ENCODE data around the gene MET.
"Not testable (repeated sequence)": the region's sequence is repeated elsewhere in the genome, so short reads cannot be mapped to it uniquely, and the experiment has no call there.

The MET gene

DNA sequence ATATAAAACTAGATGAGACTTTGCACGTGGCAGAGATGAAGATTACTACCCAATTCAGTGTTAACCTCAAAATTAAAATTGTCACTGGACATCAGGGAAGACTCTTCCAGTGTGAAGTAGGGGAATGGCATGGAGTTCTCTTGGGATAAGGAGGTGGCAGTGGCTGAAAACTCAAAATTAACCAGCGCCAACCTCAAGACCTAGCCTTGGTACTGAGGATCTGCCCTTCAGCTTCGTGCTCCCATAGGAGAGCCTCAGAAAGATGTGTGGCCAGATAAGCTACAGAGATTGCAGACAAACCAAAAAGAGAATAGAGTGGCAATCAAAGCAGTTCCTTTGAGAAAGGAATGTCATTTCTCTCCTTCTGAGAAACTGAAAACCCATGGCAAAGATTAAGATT is 143.0 kb downstream of the MET start:
- DNase-seq: no peak

DNA sequence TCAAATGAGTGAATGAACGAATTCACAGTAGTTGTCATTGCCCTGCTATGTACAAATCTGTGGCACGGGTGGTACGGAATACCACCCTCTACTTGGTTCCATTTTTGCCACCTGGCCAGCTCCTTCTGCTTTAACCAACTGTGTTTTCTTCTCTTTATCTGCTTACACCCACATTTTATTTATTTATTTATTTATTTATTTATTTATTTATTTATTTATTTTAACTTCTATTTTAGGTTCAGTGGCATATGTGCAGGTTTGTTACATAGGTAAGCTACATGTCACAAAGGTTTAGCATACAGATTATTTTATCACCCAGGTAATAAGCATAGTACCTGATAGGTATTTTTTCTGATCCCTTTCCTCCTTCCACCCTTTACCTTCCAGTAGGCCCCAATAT is 148.2 kb downstream of the MET start:
- no peak for DNase-seq

DNA sequence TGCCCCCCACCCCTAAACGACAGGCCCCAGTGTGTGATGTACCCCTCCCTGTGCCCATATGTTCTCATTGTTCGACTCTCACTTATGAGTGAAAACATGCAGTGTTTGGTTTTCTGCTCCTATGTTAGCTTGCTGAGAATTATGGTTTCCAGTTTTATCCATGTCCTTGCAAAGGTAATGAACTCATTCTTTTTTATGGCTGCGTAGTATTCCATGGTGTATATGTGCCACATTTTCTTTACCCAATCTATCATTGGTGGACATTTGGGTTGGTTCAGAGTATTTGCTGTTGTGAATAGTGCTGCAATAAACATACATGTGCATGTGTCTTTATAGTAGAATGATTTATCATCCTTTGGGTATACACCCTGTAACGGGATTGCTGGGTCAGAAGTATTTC is 149.7 kb downstream of the MET start:
- DNase-seq: not testable (repeated sequence)

DNA sequence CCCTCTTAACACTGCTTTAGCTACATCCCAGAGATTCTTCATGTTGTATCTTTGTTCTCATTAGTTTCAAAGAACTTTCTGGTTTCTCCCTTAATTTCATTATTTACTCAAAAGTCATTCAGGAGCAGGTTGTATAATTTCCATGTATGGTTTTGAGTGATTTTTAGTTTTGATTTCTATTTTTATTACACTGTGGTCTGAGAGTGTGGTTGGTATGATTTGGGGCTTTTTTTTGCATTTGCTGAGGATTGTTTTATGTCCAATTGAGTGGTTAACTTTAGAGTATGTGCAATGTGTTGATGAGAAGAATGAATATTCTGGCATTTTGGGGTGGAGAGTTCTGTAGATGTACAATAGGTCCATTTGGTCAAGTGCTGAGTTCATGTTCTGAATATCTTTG is 152.5 kb downstream of the MET start:
- no peak for DNase-seq

DNA sequence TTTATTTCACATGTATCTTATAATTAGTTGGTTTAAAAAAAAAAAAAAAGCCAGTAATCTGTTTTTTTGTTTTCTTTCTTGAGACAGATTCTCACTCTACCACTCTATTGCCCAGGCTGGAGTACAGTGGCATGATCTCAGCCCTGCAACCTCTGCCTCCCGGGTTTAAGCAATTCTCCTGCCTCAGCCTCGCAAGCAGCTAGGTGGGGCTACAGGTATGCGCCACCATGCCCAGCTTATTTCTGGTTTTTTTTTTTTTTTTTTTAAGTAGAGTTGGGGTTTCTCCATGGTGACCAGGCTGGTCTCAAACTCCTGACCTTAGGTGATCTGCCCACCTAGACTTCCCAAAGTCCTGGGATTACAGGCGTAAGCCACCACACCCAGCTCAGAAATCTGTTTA is 156.3 kb downstream of the MET start:
- no peak for DNase-seq

DNA sequence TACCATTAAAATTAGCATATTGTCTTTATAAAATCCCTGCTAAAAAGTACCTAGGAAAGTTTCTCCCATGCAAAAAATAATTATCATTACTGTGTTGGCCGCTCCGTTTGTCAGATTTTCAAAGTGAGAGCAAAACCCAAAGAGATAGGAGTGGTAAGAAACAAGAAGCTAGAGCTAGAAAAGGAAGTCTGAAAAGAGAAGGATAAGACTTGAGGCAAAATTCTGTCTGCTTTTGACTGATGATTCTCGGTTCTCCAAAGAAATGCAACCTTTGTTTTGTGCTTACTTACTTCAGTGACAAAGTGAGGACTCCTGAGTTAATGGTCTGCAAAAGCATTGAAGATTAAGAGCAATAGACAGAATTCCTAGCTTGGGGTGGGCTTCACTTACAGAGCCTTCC is 157.0 kb downstream of the MET start:
- DNase-seq: no peak

DNA sequence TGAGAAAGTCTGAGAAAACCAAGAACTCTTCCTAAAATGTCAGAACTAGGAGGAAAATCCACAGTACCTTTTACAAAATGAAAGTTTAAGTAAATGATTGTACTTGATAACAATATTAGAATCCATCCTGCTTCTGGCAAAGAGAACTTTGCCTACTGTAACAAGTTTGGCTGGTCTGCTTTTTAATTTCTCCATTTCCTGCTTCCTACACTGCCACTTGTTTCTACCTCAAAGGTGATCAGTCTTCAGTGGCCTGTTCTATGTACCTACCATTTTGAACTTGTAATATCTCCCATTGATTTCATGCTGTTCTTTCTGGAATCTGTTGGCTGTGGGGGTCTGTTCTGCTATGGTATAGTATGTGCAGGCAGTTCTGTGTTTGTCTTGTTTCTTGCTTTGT is 157.5 kb downstream of the MET start:
- no peak for DNase-seq

DNA sequence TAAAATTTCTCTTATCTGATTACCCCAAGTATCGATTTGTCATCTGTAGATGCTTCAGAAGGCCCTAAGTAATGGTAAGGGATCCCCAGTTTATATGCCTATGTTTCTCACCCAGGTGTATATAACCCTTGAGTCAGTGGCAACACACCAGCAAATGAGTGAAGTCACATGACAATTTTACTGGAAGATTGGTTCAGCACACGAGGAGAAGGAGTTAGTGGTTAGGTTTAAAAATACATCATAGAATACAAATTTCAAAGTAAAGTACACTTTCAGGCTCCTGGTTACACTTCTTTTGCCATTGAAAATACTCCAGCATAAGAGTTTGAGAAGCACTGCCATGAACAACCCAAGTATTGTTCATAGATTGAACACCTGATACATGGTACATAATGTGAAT is 160.7 kb downstream of the MET start:
- no peak for DNase-seq

DNA sequence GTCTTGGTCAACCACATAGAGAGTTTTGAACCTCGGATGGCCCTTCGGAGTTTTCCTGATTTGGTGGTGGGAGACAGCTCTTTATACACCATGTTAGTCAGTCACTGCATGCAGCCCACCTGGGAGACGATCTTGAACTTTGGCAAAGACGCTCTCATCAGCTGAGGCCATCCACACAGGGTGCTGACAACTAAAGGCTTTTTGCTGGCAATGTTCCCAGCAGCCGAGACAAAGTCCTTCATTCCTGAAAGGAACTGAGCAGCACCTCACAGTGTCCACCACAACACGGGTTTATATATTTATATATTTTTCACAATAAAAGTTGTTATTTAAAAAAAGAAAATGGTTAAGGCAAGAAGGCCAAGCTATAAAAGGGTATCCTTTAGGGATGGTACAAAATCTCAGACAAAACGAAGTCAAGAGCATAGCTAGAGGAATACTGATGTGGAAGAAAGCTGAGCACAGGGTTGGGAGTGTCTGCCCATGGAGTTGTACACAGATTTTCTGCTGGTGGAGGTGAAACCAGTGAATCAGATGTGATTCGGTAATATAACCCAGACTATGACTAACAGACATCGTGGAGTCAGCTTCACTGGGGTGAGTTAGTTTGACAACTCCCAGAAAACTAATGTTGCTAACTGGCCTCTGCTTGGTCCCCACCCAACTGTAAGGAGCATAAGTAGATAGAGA is 163.0 kb downstream of the MET start:
- DNase-seq: no peak

DNA sequence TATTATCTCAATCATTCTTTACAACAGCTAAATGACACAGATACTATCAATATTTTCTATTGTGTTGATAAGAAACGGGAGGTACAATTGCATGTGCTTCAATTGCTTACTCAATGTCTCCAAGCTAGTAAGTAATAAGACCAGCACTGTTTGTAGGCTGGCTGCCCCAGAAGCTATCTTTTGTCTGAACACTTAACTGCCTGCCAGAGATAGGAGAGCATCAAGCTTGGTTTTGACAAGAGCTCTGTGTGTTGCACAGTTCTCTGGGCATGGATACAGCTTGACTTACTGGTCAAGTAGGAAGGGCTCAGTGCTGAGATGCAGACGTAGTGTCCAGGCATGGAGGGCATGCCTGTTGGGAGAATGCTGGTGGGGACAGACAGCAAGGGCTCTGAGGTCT is 164.1 kb downstream of the MET start:
- no peak for DNase-seq

DNA sequence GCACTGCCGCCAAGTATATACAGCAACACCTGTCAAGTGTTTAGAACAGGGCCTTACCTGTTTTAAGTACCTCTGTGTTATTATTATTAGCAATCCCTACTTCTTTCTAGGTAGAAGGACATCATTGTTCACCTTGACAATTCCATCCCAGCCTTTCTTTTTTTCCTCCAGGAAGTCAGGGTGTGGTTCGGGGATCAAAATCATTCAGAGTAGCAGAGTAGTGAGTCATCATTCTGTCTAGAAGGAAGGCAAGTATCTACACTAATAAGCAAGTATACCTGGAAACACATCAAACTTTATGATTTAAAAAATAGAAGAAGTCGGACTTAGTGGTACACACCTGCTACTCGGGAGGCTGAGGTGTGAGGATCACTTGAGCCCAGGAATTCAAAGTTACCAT is 164.9 kb downstream of the MET start:
- no peak for DNase-seq

DNA sequence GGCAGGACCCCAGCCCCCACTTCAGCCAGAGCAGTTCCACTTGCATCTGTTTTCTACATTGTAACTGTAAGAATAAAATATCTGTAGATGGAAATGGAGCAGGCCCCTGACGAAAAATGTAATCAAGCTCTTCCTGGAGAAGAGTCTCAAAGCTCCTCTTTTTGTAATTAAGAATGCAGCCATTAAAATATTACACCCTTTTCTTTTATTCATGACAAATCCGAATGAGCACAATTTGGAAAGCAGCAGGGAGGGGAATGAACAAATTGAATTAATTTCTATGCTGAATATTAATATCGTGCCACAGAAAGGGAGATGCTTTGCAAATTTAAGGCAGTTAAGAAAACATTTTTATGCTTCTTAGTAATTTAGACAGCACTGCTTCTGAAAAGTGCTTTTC is 165.6 kb downstream of the MET start:
- DNase-seq: no peak

DNA sequence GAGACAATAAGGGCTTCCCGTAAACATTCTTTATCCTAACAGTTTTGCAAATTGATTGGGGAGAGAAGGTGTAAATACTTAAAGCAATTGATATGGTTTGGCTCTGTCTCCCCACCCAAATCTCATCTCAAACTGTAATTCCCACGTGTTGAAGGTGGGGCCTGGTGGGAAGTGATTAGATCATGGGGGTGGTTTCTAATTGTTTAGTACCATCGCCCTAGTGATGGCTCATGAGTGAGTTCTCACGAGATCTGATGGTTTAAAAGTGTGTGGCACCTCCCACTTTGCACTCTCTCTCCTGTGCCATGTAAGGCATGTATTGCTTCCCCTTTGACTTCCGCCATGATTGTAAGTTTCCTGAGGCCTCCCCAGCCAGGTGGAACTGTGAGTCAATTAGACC is 168.3 kb downstream of the MET start:
- DNase-seq: no peak

DNA sequence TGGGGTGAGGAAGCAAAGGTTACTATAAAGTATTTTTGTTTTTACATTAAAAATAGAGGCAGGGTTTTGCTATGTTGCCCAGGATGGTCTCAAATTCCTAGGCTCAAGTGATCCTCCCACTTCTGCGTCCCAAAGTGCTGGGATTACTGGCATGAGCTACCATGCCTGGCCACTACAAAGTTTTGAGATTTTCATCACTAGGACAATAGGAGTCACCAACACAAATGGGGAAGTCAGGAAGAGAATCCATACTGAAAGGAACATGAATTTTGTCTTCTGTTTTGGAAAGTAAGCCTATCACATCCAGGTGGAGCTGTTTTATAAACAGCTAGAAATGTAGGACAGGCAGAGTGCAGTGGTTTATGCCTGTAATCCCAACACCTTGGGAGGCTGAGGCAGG is 170.4 kb downstream of the MET start:
- DNase-seq: no peak

DNA sequence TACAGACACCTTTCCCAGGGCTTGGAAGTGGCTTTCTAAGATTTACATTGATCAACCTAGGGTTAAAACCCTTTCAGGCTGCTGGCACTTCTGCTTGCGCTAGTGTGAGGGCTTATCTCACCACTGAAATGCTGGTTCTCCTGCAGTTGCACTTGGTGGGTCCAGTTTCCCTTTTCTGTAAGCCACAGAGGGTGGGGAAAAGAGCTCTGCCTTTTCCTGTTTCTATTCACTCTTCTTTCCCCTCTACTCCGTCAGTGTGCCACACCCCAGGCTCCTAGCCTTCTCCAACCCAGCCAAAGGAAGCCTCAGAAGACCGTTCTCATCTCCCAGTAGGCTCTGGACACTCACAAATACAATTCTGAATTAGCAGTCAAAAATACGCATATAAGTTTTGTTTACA is 171.4 kb downstream of the MET start:
- DNase-seq: no peak

All from stimulated activated CD4-positive, alpha-beta T cell treated with anti-CD3 and anti-CD28 coated beads, Interleukin-2, amount 100 ng/mL, for 48 hours (primary cell).